ENCODE results near the gene ASTN2. TPM values are rescaled to one million over a fixed set of nuclear protein-coding genes. Genes with fewer than 3 reads are reported as not detected.

Gene ASTN2
- total and polyA plus RNA-seq, 9 of the 15 experiments (the other 6 are each of a cell fraction or from before 2014, with no cell fraction given), result 0.56 to 3.5 (median 1.9) TPM

DNA sequence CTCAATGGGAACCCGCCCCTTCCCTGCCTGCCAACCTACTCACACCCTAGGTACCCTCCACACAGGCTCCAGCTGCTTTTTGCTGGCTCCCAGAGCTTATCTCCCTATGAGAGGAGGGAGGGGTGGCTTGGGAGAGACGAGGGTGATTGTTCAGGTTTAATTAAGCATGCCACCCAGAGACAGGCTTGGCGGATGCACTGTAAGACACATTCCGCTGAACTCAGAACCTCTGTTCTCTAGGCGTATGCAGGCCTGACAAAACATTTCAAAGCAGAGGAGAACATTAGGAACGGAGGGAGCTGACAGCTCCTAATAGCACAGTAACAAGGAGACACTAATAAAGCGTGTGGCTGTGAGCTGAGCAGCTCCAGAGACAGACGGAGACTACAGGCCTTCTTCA lies 647.6 kb downstream of the ASTN2 start:
- in situ Hi-C loops (cut with MboI), result no loop called here
- WGBS (ENCODE audit: insufficient coverage, low coverage, missing lambda C conversion rate), result 0% methylated on average over 8 of the region's 8 CpGs
- ChIA-PET CTCF (ENCODE audit: low intra/inter-chr PET ratio) (no interaction called here), POLR2A (no interaction called here)
- FAIRE-seq, result no peak
- Histone ChIP-seq H3K79me2 (ENCODE audit: control insufficient read depth, insufficient read depth, low read length) (no peaks in the 10 kb centered on the region), H3K27ac (ENCODE audit: extremely low read depth, low read depth, low read length) (no peak overlapping the region), H3K9me3 (replicated peaks; ENCODE audit: control insufficient read depth, insufficient read depth, low read depth, low read length) (no peaks in the 10 kb centered on the region), H3K27me3 (ENCODE audit: control insufficient read depth in 2 of 2, insufficient read depth in 2 of 2, low read length in 2 of 2) (no peaks in the 10 kb centered on the region), H3K4me1 (replicated peaks in 1 of 2; ENCODE audit: control insufficient read depth in 2 of 2, insufficient read depth in 2 of 2, low read length in 2 of 2) (no peaks in the 10 kb centered on the region), H4K20me1 (replicated peaks; ENCODE audit: control insufficient read depth, insufficient read depth, low read length) (no peaks in the 10 kb centered on the region), H3K4me3 (no peak overlapping the region), H3K9me1 (ENCODE audit: control insufficient read depth, insufficient read depth, low read length) (no peaks in the 10 kb centered on the region), H2AFZ (ENCODE audit: low read depth, low read length) (no peak overlapping the region), H3K9ac (ENCODE audit: insufficient read depth in 1 of 2, low read depth in 2 of 2, low read length in 2 of 2) (no peak overlapping the region), H3K4me2 (ENCODE audit: insufficient read depth, low read length) (no peak overlapping the region), H3K36me3 (ENCODE audit: control insufficient read depth, insufficient read depth, low read length) (no peaks in the 10 kb centered on the region)
- no TSS peak for BruUV-seq (replicated peaks)
- no peak for ATAC-seq
- intact Hi-C loops (cut with micrococcal nuclease), result no loop called here
- DNase-seq (ENCODE audit: extremely low read depth in 1 of 4, low spot score in 3 of 4), result no peak
- no peak for TF ChIP-seq NRF1 (conservative IDR thresholded peaks at IDR 0.05 in 1 of 2, IDR thresholded peaks at IDR 0.05 in 1 of 2)
- TF ChIP-seq CXXC5 (CRISPR knock-in tag; IDR thresholded peaks at IDR 0.05), result no peak
- no peak for TF ChIP-seq ZNF140 (CRISPR knock-in tag; IDR thresholded peaks at IDR 0.05)
- TF ChIP-seq SIRT6 (IDR thresholded peaks at IDR 0.05; ENCODE audit: low read depth, low read length), result no peak
- TF ChIP-seq ZNF354B (CRISPR knock-in tag; IDR thresholded peaks at IDR 0.05), result no peak
- TF ChIP-seq HIVEP1 (CRISPR knock-in tag; IDR thresholded peaks at IDR 0.05), result no peak
- TF ChIP-seq CBX8 (IDR thresholded peaks at IDR 0.05; ENCODE audit: borderline replicate concordance, extremely low read depth, low read depth, low read length, poor library complexity, severe bottlenecking), result no peak
- TF ChIP-seq, protein P1, sequence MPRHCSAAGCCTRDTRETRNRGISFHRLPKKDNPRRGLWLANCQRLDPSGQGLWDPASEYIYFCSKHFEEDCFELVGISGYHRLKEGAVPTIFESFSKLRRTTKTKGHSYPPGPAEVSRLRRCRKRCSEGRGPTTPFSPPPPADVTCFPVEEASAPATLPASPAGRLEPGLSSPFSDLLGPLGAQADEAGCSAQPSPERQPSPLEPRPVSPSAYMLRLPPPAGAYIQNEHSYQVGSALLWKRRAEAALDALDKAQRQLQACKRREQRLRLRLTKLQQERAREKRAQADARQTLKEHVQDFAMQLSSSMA (CRISPR knock-in tag; IDR thresholded peaks at IDR 0.05), result no peak
- TF ChIP-seq TFAM (CRISPR knock-in tag; conservative IDR thresholded peaks at IDR 0.05), result no peak
- TF ChIP-seq NONO (IDR thresholded peaks at IDR 0.05; ENCODE audit: low read depth in 2 of 2, low read length in 1 of 2), result no peak
- no peak for TF ChIP-seq FOS (IDR thresholded peaks at IDR 0.05; ENCODE audit: extremely low read depth, insufficient read length)
- TF ChIP-seq, protein P2, sequence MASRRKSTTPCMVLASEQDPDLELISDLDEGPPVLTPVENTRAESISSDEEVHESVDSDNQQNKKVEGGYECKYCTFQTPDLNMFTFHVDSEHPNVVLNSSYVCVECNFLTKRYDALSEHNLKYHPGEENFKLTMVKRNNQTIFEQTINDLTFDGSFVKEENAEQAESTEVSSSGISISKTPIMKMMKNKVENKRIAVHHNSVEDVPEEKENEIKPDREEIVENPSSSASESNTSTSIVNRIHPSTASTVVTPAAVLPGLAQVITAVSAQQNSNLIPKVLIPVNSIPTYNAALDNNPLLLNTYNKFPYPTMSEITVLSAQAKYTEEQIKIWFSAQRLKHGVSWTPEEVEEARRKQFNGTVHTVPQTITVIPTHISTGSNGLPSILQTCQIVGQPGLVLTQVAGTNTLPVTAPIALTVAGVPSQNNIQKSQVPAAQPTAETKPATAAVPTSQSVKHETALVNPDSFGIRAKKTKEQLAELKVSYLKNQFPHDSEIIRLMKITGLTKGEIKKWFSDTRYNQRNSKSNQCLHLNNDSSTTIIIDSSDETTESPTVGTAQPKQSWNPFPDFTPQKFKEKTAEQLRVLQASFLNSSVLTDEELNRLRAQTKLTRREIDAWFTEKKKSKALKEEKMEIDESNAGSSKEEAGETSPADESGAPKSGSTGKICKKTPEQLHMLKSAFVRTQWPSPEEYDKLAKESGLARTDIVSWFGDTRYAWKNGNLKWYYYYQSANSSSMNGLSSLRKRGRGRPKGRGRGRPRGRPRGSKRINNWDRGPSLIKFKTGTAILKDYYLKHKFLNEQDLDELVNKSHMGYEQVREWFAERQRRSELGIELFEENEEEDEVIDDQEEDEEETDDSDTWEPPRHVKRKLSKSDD (conservative IDR thresholded peaks at IDR 0.05; ENCODE audit: low read length), result no peak
- no peak for TF ChIP-seq MCM2 (IDR thresholded peaks at IDR 0.05; ENCODE audit: low read depth)

Measured in K562 (cell line).